HepG2 (cell line): ENCODE measurements around the gene ANP32A. TPM values are rescaled to one million over a fixed set of nuclear protein-coding genes. Genes with fewer than 3 reads are reported as not detected.

ENCODE experiments used
- CC2D1A ChIP-seq: sonication (generic); formaldehyde crosslinking; IDR thresholded peaks from 2 replicates; pipeline ENCODE4 v1.8.1; 2023; ENCODE audit warnings: mild to moderate bottlenecking, missing genetic modification reagents
- ELK4 ChIP-seq: sonication (generic); formaldehyde crosslinking; IDR thresholded peaks from 2 replicates; pipeline ENCODE4 v1.9.0; 2021; ENCODE audit warnings: missing genetic modification reagents, borderline replicate concordance
- FOSL1 ChIP-seq: sonication (generic); formaldehyde crosslinking; IDR thresholded peaks from 2 replicates; pipeline ENCODE4 v1.9.0; 2021; ENCODE audit warnings: missing genetic modification reagents, borderline replicate concordance
- GABPB1 ChIP-seq: IDR thresholded peaks from 2 replicates; pipeline ENCODE4 v1.6.1; 2016; ENCODE audit warnings: mild to moderate bottlenecking, missing genetic modification reagents, moderate library complexity, missing compliant biosample characterization
- ISL2 ChIP-seq: sonication (generic); formaldehyde crosslinking; IDR thresholded peaks from 2 replicates; pipeline ENCODE4 v1.5.0; 2020; ENCODE audit warnings: missing genetic modification reagents
- PHF20 ChIP-seq: sonication (generic); formaldehyde crosslinking; IDR thresholded peaks from 2 replicates; pipeline ENCODE4 v1.5.0; 2020; ENCODE audit warnings: mild to moderate bottlenecking, missing genetic modification reagents
- RAD21 ChIP-seq: fragments of 450-650 bp; formaldehyde crosslinking; IDR thresholded peaks from 2 replicates; pipeline ENCODE4 v1.5.0; 2020; ENCODE audit warnings: mild to moderate bottlenecking
- RFX1 ChIP-seq: fragments of 450-650 bp; IDR thresholded peaks from 2 replicates; pipeline ENCODE4 v1.6.1; 2017
- TAF15 ChIP-seq: fragments of 200-400 bp; formaldehyde crosslinking; IDR thresholded peaks from one replicate; pipeline ENCODE4 v1.6.1; 2018; ENCODE audit warnings: mild to moderate bottlenecking, low read depth, low read length; ENCODE audit not compliant: poor library complexity, severe bottlenecking
- WIZ ChIP-seq: sonication (generic); formaldehyde crosslinking; IDR thresholded peaks from 2 replicates; pipeline ENCODE4 v1.5.1; 2020; ENCODE audit warnings: mild to moderate bottlenecking, missing genetic modification reagents
- ZBTB25 ChIP-seq: IDR thresholded peaks from 2 replicates; pipeline ENCODE4 v1.6.1; 2018; ENCODE audit warnings: missing genetic modification reagents
- ZBTB8A ChIP-seq: sonication (generic); formaldehyde crosslinking; IDR thresholded peaks from 2 replicates; pipeline ENCODE4 v1.4.0; 2020; ENCODE audit warnings: mild to moderate bottlenecking, low read depth, missing genetic modification reagents, borderline replicate concordance
- ZKSCAN5 ChIP-seq: sonication (generic); formaldehyde crosslinking; IDR thresholded peaks from 2 replicates; pipeline ENCODE4 v1.5.1; 2020; ENCODE audit warnings: mild to moderate bottlenecking, missing genetic modification reagents
- ZNF101 ChIP-seq: sonication (generic); formaldehyde crosslinking; IDR thresholded peaks from 2 replicates; pipeline ENCODE4 v1.4.0; 2020; ENCODE audit warnings: mild to moderate bottlenecking, low read depth, missing genetic modification reagents, borderline replicate concordance
- ZNF317 ChIP-seq: sonication (generic); formaldehyde crosslinking; IDR thresholded peaks from 2 replicates; pipeline ENCODE4 v1.5.0; 2020; ENCODE audit warnings: mild to moderate bottlenecking, missing genetic modification reagents
- ZNF382 ChIP-seq: sonication (generic); formaldehyde crosslinking; IDR thresholded peaks from 2 replicates; pipeline ENCODE4 v1.5.0; 2020; ENCODE audit warnings: missing genetic modification reagents, mild to moderate bottlenecking, borderline replicate concordance
- ZNF557 ChIP-seq: sonication (generic); formaldehyde crosslinking; IDR thresholded peaks from 2 replicates; pipeline ENCODE4 v1.4.0; 2020; ENCODE audit warnings: missing genetic modification reagents
- ZNF577 ChIP-seq: sonication (generic); formaldehyde crosslinking; IDR thresholded peaks from 2 replicates; pipeline ENCODE4 v1.4.0; 2020; ENCODE audit warnings: mild to moderate bottlenecking, low read depth, missing genetic modification reagents, borderline replicate concordance
- ZNF609 ChIP-seq: sonication (generic); formaldehyde crosslinking; IDR thresholded peaks from 2 replicates; pipeline ENCODE4 v1.4.0; 2020; ENCODE audit warnings: mild to moderate bottlenecking, missing genetic modification reagents, borderline replicate concordance
- polyA plus RNA-seq, 8 experiments: library from polyadenylated mRNA; depleted of rRNA in 3 of 8; stranded (reverse) in 7 of 8; unstranded in 1 of 8; fragments of >200 nt; fragmentation: Illumina TruSeq in 4 of 8; extraction: Trizol in 4 of 8; gene quantifications; 2 replicates each; pipeline versions ENCODE4 v1.2.1 to v1.2.3, GENCODE V29; 2011 to 2016; ENCODE audit warnings: low read depth in 4 of 8, missing spikeins in 1 of 8, mixed read lengths in 1 of 8; ENCODE audit not compliant: insufficient read depth in 1 of 8
- total RNA-seq, 5 experiments: library from RNA; depleted of rRNA; stranded (reverse); fragments of >200 nt; fragmentation: Illumina TruSeq; extraction: Trizol; gene quantifications; 2 replicates each; pipeline ENCODE4 v1.2.3, GENCODE V29; 2016; ENCODE audit warnings: low read depth in 1 of 5
- TF ChIP-seq, protein P1 (sequence below): IDR thresholded peaks from 2 replicates; pipeline ENCODE4 v1.6.1; 2016; ENCODE audit warnings: missing compliant biosample characterization, missing genetic modification reagents, borderline replicate concordance

ANP32A gene
- total and polyA plus RNA-seq, 2 of the 13 experiments (the other 11 are each of a cell fraction or from before 2014, with no cell fraction given), result 60.6 to 206 TPM

DNA sequence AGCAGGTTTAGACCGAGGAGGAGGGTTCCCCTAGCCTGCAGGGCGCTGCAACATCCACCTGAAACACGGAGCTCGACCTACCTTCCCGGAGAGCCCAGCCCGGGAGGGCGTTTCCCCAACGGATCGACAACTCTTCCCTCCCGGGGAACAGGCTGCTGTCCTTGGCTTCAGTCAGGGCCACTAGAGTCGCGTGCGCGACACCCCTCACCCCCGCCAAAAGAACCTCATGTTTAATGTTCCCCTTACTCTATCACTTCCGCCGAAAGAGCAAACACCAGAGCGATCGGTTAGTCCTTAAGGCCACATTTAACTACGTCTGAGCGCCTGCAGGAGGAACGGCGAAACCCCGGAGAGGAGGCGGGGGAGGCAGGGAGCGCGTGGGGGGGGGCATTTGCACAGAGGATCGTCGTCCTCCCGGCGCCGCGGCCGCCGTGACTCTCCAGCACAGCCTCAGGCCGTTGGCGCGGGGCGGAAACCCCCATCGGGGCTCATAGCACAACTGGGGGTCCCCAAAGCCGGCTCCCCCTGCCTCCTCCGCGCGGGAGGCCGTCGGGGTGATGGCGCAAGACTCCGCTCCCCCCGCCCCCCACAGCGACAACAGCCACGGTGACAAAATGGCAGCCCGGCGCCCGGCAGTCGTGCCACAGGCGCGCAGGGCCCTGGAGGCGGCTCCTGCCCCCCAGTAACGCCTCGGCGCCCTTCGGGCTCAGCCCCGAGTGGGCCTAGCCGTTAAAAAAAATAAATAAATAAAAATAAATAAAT lies 3.2 kb downstream of the ANP32A start (continued):
- no peak for TF ChIP-seq ZNF609
- no peak for TF ChIP-seq ZNF382 (CRISPR knock-in tag)
- no peak for TF ChIP-seq PHF20
- no peak for TF ChIP-seq RFX1
- TF ChIP-seq RAD21 (CRISPR knock-in tag), result no peak; the same call in 1 of the 2 replicates
- TF ChIP-seq ZBTB8A, result no peak
- TF ChIP-seq ZBTB25 (CRISPR knock-in tag), result no peak
- no peak for TF ChIP-seq CC2D1A (CRISPR knock-in tag)
- TF ChIP-seq ISL2 (CRISPR knock-in tag), result no peak
- TF ChIP-seq ZNF577 (CRISPR knock-in tag), result no peak
- TF ChIP-seq ZNF557 (CRISPR knock-in tag), result no peak
- peak; percentile 49; the same call in 1 of the 2 replicates for TF ChIP-seq GABPB1 (CRISPR knock-in tag)
- TF ChIP-seq WIZ (CRISPR knock-in tag), result no peak
- TF ChIP-seq FOSL1, result no peak
- TF ChIP-seq ZNF317 (CRISPR knock-in tag), result no peak
- no peak for TF ChIP-seq ZKSCAN5 (CRISPR knock-in tag)
- TF ChIP-seq, protein P1, sequence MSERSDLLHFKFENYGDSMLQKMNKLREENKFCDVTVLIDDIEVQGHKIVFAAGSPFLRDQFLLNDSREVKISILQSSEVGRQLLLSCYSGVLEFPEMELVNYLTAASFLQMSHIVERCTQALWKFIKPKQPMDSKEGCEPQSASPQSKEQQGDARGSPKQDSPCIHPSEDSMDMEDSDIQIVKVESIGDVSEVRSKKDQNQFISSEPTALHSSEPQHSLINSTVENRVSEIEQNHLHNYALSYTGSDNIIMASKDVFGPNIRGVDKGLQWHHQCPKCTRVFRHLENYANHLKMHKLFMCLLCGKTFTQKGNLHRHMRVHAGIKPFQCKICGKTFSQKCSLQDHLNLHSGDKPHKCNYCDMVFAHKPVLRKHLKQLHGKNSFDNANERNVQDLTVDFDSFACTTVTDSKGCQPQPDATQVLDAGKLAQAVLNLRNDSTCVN (CRISPR knock-in tag), result 0 out of 2 replicates have a peak, but pooled peaks have one; percentile 33
- TF ChIP-seq ZNF101, result no peak
- TF ChIP-seq ELK4 (CRISPR knock-in tag), result no peak
- no peak for TF ChIP-seq TAF15
